Measurements from ENCODE around the gene PTTG1. TPM values are rescaled to one million over a fixed set of nuclear protein-coding genes. Genes with fewer than 3 reads are reported as not detected.

The PTTG1 gene
- total and polyA plus RNA-seq, 2 donors (not counting 1 experiment from before 2014, with no cell fraction given) = 8.1 to 15.4 TPM

DNA sequence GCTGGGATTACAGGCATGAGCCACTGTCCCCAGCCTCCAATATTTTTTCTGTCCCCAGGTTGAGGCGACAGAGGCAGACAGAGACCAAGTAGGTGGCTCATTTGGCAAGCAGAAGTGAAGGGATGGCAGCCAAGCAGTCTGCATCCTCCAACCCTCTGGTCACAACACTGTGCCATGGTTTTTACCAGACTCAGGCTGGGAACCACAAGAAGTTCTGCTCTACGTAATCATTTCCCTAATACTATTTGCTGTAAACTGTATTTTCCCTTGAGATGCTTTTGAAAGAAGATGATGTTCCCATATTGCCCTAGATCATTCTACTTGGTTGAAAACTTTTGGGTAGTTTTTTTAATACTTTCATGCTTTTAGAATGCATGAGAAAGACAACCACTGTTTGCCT, 40.5 kb downstream of the PTTG1 start:
- DNase-seq = no peak
- H3K27me3 Mint-ChIP-seq = no peaks in the 10 kb centered on the region
- peaks cover 28% of the 10 kb centered on the region for H3K4me1 Mint-ChIP-seq
- H3K9ac ChIP-seq (ENCODE audit: low read length) = no peak overlapping the region
- no peak overlapping the region for H3K27ac Mint-ChIP-seq
- H4K20me1 ChIP-seq (ENCODE audit: control insufficient read depth, insufficient read depth, low read length, poor library complexity, severe bottlenecking) = no peaks in the 10 kb centered on the region
- CTCF ChIA-PET = no interaction called here
- no peak overlapping the region for H3K4me2 ChIP-seq (replicated peaks; ENCODE audit: low read depth, low read length, poor library complexity, severe bottlenecking)
- H3K36me3 ChIP-seq (replicated peaks in 1 of 2; ENCODE audit: control extremely low read depth in 1 of 2, control insufficient read depth in 1 of 2, extremely low read depth in 1 of 2, insufficient read depth in 2 of 2, low read length in 1 of 2) = no peaks in the 10 kb centered on the region
- H3K9me3 ChIP-seq (ENCODE audit: control extremely low read depth in 1 of 3, control insufficient read depth in 2 of 3, insufficient read depth in 1 of 3, low read length in 2 of 3) = no peaks in the 10 kb centered on the region
- peaks cover 9 to 13% of the 10 kb centered on the region in 2 donors for H3K4me1 ChIP-seq (ENCODE audit: control insufficient read depth in 2 of 2, insufficient read depth in 2 of 2, low read length in 2 of 2)
- WGBS (ENCODE audit: insufficient coverage) = 80% methylated on average over 1 of the region's 2 CpGs
- no peak overlapping the region for H3K4me3 ChIP-seq (ENCODE audit: control extremely low read depth in 1 of 5, extremely low read depth in 1 of 5, insufficient read depth in 1 of 5, low read depth in 2 of 5, low read length in 4 of 5)
- POLR2A ChIA-PET = no interaction called here
- no peaks in the 10 kb centered on the region for H3K9me3 Mint-ChIP-seq (ENCODE audit: insufficient read depth)
- peaks cover 0 to 20% (median 0%) of the 10 kb centered on the region in 4 experiments for H3K27me3 ChIP-seq (replicated peaks in 1 of 4; ENCODE audit: control extremely low read depth in 1 of 4, control insufficient read depth in 3 of 4, insufficient read depth in 4 of 4, low read length in 3 of 4)
- H3K4me3 Mint-ChIP-seq = no peak overlapping the region
- no peaks in the 10 kb centered on the region for H3K79me2 ChIP-seq (ENCODE audit: control insufficient read depth, insufficient read depth, low read length)
- TF ChIP-seq, protein P1, sequence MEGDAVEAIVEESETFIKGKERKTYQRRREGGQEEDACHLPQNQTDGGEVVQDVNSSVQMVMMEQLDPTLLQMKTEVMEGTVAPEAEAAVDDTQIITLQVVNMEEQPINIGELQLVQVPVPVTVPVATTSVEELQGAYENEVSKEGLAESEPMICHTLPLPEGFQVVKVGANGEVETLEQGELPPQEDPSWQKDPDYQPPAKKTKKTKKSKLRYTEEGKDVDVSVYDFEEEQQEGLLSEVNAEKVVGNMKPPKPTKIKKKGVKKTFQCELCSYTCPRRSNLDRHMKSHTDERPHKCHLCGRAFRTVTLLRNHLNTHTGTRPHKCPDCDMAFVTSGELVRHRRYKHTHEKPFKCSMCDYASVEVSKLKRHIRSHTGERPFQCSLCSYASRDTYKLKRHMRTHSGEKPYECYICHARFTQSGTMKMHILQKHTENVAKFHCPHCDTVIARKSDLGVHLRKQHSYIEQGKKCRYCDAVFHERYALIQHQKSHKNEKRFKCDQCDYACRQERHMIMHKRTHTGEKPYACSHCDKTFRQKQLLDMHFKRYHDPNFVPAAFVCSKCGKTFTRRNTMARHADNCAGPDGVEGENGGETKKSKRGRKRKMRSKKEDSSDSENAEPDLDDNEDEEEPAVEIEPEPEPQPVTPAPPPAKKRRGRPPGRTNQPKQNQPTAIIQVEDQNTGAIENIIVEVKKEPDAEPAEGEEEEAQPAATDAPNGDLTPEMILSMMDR (IDR thresholded peaks at IDR 0.05) = no peak
- TF ChIP-seq EZH2 (IDR thresholded peaks at IDR 0.05; ENCODE audit: borderline replicate concordance, insufficient read depth, low read depth, low read length, poor library complexity, severe bottlenecking) = no peak
- no peak overlapping the region for H2AFZ ChIP-seq (ENCODE audit: insufficient read depth, low read depth, low read length, poor library complexity, severe bottlenecking)
- intact Hi-C loops (cut with micrococcal nuclease) = no loop called here
- no peak for ATAC-seq (ENCODE audit: low read depth)
- H3K27ac ChIP-seq (ENCODE audit: low read length in 2 of 2) = no peak overlapping the region

DNA sequence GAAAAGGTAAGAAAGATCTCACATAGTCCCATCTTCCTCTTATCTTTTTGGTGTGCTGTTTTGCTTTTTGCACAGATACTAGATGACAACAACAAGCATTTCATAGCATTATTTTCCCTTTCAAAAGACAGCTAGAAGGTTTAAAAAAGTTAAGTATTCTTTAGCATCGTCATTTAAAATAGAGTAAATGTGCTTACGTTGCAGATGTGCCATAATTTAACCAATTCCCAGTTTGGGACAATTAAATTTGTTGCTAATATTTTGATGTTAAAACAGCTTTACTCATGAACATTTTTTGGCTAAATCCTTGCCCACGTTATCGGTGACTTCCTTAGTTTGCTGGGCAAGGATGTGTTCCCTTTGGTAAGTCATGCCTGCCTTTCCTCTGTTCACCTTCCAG, 41.6 kb downstream of the PTTG1 start:
- H3K4me1 Mint-ChIP-seq = peaks cover 38% of the 10 kb centered on the region

More for the DNA sequence above, 41.6 kb downstream of the PTTG1 start:
- POLR2A ChIA-PET = no interaction called here
- TF ChIP-seq, protein P1 (IDR thresholded peaks at IDR 0.05) = no peak
- no peak for TF ChIP-seq EZH2 (IDR thresholded peaks at IDR 0.05; ENCODE audit: borderline replicate concordance, insufficient read depth, low read depth, low read length, poor library complexity, severe bottlenecking)
- H3K9ac ChIP-seq (ENCODE audit: low read length) = no peak overlapping the region
- no peak overlapping the region for H3K27ac Mint-ChIP-seq
- H3K4me1 ChIP-seq (ENCODE audit: control insufficient read depth in 2 of 2, insufficient read depth in 2 of 2, low read length in 2 of 2) = peaks cover 20 to 21% of the 10 kb centered on the region in 2 donors
- intact Hi-C loops (cut with micrococcal nuclease) = no loop called here
- no peaks in the 10 kb centered on the region for H3K9me3 ChIP-seq (ENCODE audit: control extremely low read depth in 1 of 3, control insufficient read depth in 2 of 3, insufficient read depth in 1 of 3, low read length in 2 of 3)
- H2AFZ ChIP-seq (ENCODE audit: insufficient read depth, low read depth, low read length, poor library complexity, severe bottlenecking) = no peak overlapping the region
- no peak overlapping the region for H3K4me3 Mint-ChIP-seq
- ATAC-seq (ENCODE audit: low read depth) = no peak
- WGBS (ENCODE audit: insufficient coverage) = 100% methylated on average over 2 of the region's 4 CpGs
- DNase-seq = no peak
- H3K4me2 ChIP-seq (replicated peaks; ENCODE audit: low read depth, low read length, poor library complexity, severe bottlenecking) = no peak overlapping the region
- H3K79me2 ChIP-seq (ENCODE audit: control insufficient read depth, insufficient read depth, low read length) = peaks cover under 1% of the 10 kb centered on the region
- CTCF ChIA-PET = interaction anchor here (0.7 to 5.9 kb wide), 2 partner anchors 24 to 558 kb away, joined by 5 to 89 read pairs; no protein-coding TSS in a partner anchor
- peaks cover 0 to 21% (median 0%) of the 10 kb centered on the region in 4 experiments for H3K27me3 ChIP-seq (replicated peaks in 1 of 4; ENCODE audit: control extremely low read depth in 1 of 4, control insufficient read depth in 3 of 4, insufficient read depth in 4 of 4, low read length in 3 of 4)
- H3K9me3 Mint-ChIP-seq (ENCODE audit: insufficient read depth) = no peaks in the 10 kb centered on the region
- no peak overlapping the region for H3K4me3 ChIP-seq (ENCODE audit: control extremely low read depth in 1 of 5, extremely low read depth in 1 of 5, insufficient read depth in 1 of 5, low read depth in 2 of 5, low read length in 4 of 5)
- H3K27ac ChIP-seq (ENCODE audit: low read length in 2 of 2) = no peak overlapping the region
- no peaks in the 10 kb centered on the region for H3K36me3 ChIP-seq (replicated peaks in 1 of 2; ENCODE audit: control extremely low read depth in 1 of 2, control insufficient read depth in 1 of 2, extremely low read depth in 1 of 2, insufficient read depth in 2 of 2, low read length in 1 of 2)
- H3K27me3 Mint-ChIP-seq = no peaks in the 10 kb centered on the region
- H4K20me1 ChIP-seq (ENCODE audit: control insufficient read depth, insufficient read depth, low read length, poor library complexity, severe bottlenecking) = no peaks in the 10 kb centered on the region

All from B cell (primary cell).